Thoracic aorta (tissue), 2 donors: ENCODE results near the gene CFAP52. TPM values are rescaled to one million over a fixed set of nuclear protein-coding genes. Genes with fewer than 3 reads are reported as not detected.
"Not testable (repeated sequence)": the region's sequence is repeated elsewhere in the genome, so short reads cannot be mapped to it uniquely, and the experiment has no call there.

ENCODE experiments used
- ATAC-seq: fragments of 150-250 bp; one replicate; pipeline ENCODE4 v1.8.0; 2017; ENCODE audit warnings: low read depth; ENCODE audit not compliant: insufficient number of reproducible peaks, low FRiP score
- DNase-seq: peaks from one replicate; pipeline ENCODE4 v3.0.0-alpha.2; 2020; ENCODE audit warnings: low spot score
- H3K27ac ChIP-seq, 2 donors: fragments of 200-600 bp; sonication (generic); 1 replicate in 1 of 2; 2 replicates in 1 of 2; pipeline ENCODE4 v1.5.1; 2016; ENCODE audit warnings: mild to moderate bottlenecking in 2 of 2, moderate library complexity in 2 of 2
- H3K27me3 ChIP-seq: fragments of 200-600 bp; sonication (generic); replicated peaks from 2 replicates; pipeline ENCODE4 v1.6.0; 2016; ENCODE audit warnings: mild to moderate bottlenecking; ENCODE audit not compliant: insufficient read depth
- H3K36me3 ChIP-seq: fragments of 200-600 bp; sonication (generic); one replicate; pipeline ENCODE4 v1.5.1; 2016
- H3K4me1 ChIP-seq, 2 donors: fragments of 200-600 bp; sonication (generic); 1 replicate in 1 of 2; 2 replicates in 1 of 2; pipeline versions ENCODE4 v1.5.1 to v1.6.0; 2016; ENCODE audit warnings: low read depth in 2 of 2, mild to moderate bottlenecking in 1 of 2; ENCODE audit not compliant: control insufficient read depth in 1 of 2
- H3K4me3 ChIP-seq: fragments of 200-600 bp; sonication (generic); 2 replicates; pipeline ENCODE4 v1.5.1; 2016; ENCODE audit warnings: mild to moderate bottlenecking
- H3K9me3 ChIP-seq: fragments of 200-600 bp; sonication (generic); 2 replicates; pipeline ENCODE4 v1.5.1; 2016
- CTCF ChIP-seq: fragments of 200-600 bp; sonication (generic); IDR thresholded peaks from one replicate; pipeline ENCODE4 v1.5.1; 2019; ENCODE audit warnings: antibody characterized with exemption
- total RNA-seq, 2 donors: library from RNA; depleted of rRNA; stranded (reverse); fragments of >200 nt; gene quantifications; one replicate each; pipeline versions ENCODE4 v1.1.0 to v1.2.3, GENCODE V29; 2016

The CFAP52 gene
- total RNA-seq, 2 donors from 2014 or later = not detected

- no peak for TF ChIP-seq CTCF
- no peak overlapping the region for H3K27ac ChIP-seq
Measured at GRCh38 chr17:9661027-9661426, 84.6 kb downstream of the CFAP52 start.

GRCh38 chr17:9663511-9663910 lies 87.1 kb downstream of the CFAP52 start:
- H3K4me3 ChIP-seq, ATAC-seq, DNase-seq, H3K27me3 ChIP-seq, H3K36me3 ChIP-seq, H3K9me3 ChIP-seq, H3K4me1 ChIP-seq, H3K27ac ChIP-seq: not testable (repeated sequence)

More at GRCh38 chr17:9661027-9661426, 84.6 kb downstream of the CFAP52 start:
- DNase-seq = no peak
- Histone ChIP-seq H3K4me3 (no peak overlapping the region), H3K9me3 (no peaks in the 10 kb centered on the region), H3K36me3 (no peaks in the 10 kb centered on the region), H3K4me1 (no peaks in the 10 kb centered on the region), H3K27me3 (no peaks in the 10 kb centered on the region)
- no peak for ATAC-seq

GRCh38 chr17:9666461-9667050 lies 90.1 kb downstream of the CFAP52 start:
- no peak overlapping the region for H3K27ac ChIP-seq

GRCh38 chr17:9668517-9668916 lies 92.1 kb downstream of the CFAP52 start:
- no peaks in the 10 kb centered on the region for H3K36me3 ChIP-seq
- H3K27ac ChIP-seq = no peak overlapping the region
- no peaks in the 10 kb centered on the region for H3K4me1 ChIP-seq
- DNase-seq (no peak), ATAC-seq (no peak)
- no peak for TF ChIP-seq CTCF
- no peaks in the 10 kb centered on the region for H3K9me3 ChIP-seq
- H3K27me3 ChIP-seq = no peaks in the 10 kb centered on the region
- H3K4me3 ChIP-seq = no peak overlapping the region

More at GRCh38 chr17:9666461-9667050, 90.1 kb downstream of the CFAP52 start:
- no peaks in the 10 kb centered on the region for H3K4me1 ChIP-seq
- no peaks in the 10 kb centered on the region for H3K9me3 ChIP-seq
- no peak for ATAC-seq
- no peak for TF ChIP-seq CTCF
- no peak overlapping the region for H3K4me3 ChIP-seq
- DNase-seq = no peak
- H3K27me3 ChIP-seq = no peaks in the 10 kb centered on the region
- H3K36me3 ChIP-seq = no peaks in the 10 kb centered on the region

- no peaks in the 10 kb centered on the region for H3K9me3 ChIP-seq
- no peak overlapping the region for H3K4me3 ChIP-seq
- DNase-seq (no peak), ATAC-seq (no peak)
- H3K36me3 ChIP-seq = no peaks in the 10 kb centered on the region
- TF ChIP-seq CTCF = no peak
- no peaks in the 10 kb centered on the region for H3K4me1 ChIP-seq
- H3K27ac ChIP-seq = no peak overlapping the region
- no peaks in the 10 kb centered on the region for H3K27me3 ChIP-seq
Measured at GRCh38 chr17:9669551-9670008, 93.1 kb downstream of the CFAP52 start.

- H3K36me3 ChIP-seq = no peaks in the 10 kb centered on the region
- no peak for DNase-seq
Measured at GRCh38 chr17:9670596-9670995, 94.2 kb downstream of the CFAP52 start.

More at GRCh38 chr17:9670596-9670995, 94.2 kb downstream of the CFAP52 start:
- Histone ChIP-seq H3K4me3 (no peak overlapping the region), H3K9me3 (no peaks in the 10 kb centered on the region), H3K27me3 (no peaks in the 10 kb centered on the region), H3K4me1 (no peaks in the 10 kb centered on the region), H3K27ac (no peak overlapping the region)
- TF ChIP-seq CTCF = no peak
- no peak for ATAC-seq
